RWPE2 (cell line): ENCODE measurements around the gene ENTPD7.
A peak's percentile ranks its signal among the peaks of the same experiment; 100 is the strongest.

Experiments
- ATAC-seq: fragments of 200-7000 bp; cut with Tn5 transposase; 3 replicates; pipeline ENCODE4 v1.9.1; 2021; ENCODE audit warnings: low read depth
- DNase-seq: peaks from one replicate; pipeline ENCODE4 v3.0.0-alpha.2; 2020; ENCODE audit warnings: low spot score
- H3K27ac ChIP-seq: fragments of 450-650 bp; 2 replicates; pipeline ENCODE4 v1.5.1; 2017; ENCODE audit warnings: mild to moderate bottlenecking; ENCODE audit not compliant: poor library complexity, severe bottlenecking
- H3K27me3 ChIP-seq: fragments of 250-450 bp; sonication (Bioruptor Pico); 2 replicates; pipeline ENCODE4 v1.5.1; 2021; ENCODE audit warnings: mild to moderate bottlenecking, moderate library complexity; ENCODE audit not compliant: insufficient read depth, poor library complexity, severe bottlenecking
- H3K36me3 ChIP-seq: fragments of 250-450 bp; sonication (Bioruptor Pico); 2 replicates; pipeline ENCODE4 v1.5.1; 2020; ENCODE audit warnings: low read depth, mild to moderate bottlenecking, moderate library complexity
- H3K4me1 ChIP-seq: fragments of 250-450 bp; sonication (Bioruptor Pico); 2 replicates; pipeline ENCODE4 v1.5.1; 2021; ENCODE audit warnings: mild to moderate bottlenecking, moderate library complexity; ENCODE audit not compliant: insufficient read depth, poor library complexity, severe bottlenecking
- H3K4me3 ChIP-seq: fragments of 250-450 bp; sonication (Bioruptor Pico); 2 replicates; pipeline ENCODE4 v1.5.1; 2021; ENCODE audit warnings: mild to moderate bottlenecking, moderate library complexity; ENCODE audit not compliant: severe bottlenecking
- H3K9me3 ChIP-seq: fragments of 250-450 bp; sonication (Bioruptor Pico); 2 replicates; pipeline ENCODE4 v1.5.1; 2021; ENCODE audit warnings: mild to moderate bottlenecking, moderate library complexity; ENCODE audit not compliant: severe bottlenecking
- CTCF ChIP-seq: fragments of 450-650 bp; IDR thresholded peaks from one replicate; pipeline ENCODE4 v1.5.1; 2017; ENCODE audit warnings: mild to moderate bottlenecking, moderate library complexity; ENCODE audit not compliant: poor library complexity, severe bottlenecking

The ENTPD7 gene

DNA sequence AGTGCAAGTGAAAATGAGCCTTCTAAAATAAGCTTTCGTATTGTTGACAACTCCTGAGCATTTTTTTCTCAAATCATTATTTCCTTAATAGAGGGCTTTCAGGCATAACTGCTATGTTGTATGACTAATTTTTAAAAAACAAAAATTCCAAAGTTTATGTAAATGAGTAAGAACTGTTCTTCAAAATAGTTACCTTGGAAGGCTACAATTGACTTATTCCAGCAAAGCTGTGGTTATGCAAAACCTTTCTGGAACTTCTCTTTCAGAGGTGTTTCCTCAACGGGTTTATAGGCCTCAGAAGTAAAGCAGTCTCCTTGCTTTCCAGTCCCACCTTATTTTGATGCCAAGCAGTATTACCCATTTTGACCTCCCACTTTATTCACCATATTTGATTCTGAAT, 41.6 kb upstream of the ENTPD7 start:
- no peaks in the 10 kb centered on the region for H3K9me3 ChIP-seq
- no peak overlapping the region for H3K4me3 ChIP-seq
- peak overlapping the region; percentile 91 for H3K27ac ChIP-seq
- peaks cover 13% of the 10 kb centered on the region for H3K4me1 ChIP-seq
- DNase-seq: no peak
- ATAC-seq: no peak
- no peak for TF ChIP-seq CTCF
- H3K36me3 ChIP-seq: peaks cover 27% of the 10 kb centered on the region
- H3K27me3 ChIP-seq: no peaks in the 10 kb centered on the region

DNA sequence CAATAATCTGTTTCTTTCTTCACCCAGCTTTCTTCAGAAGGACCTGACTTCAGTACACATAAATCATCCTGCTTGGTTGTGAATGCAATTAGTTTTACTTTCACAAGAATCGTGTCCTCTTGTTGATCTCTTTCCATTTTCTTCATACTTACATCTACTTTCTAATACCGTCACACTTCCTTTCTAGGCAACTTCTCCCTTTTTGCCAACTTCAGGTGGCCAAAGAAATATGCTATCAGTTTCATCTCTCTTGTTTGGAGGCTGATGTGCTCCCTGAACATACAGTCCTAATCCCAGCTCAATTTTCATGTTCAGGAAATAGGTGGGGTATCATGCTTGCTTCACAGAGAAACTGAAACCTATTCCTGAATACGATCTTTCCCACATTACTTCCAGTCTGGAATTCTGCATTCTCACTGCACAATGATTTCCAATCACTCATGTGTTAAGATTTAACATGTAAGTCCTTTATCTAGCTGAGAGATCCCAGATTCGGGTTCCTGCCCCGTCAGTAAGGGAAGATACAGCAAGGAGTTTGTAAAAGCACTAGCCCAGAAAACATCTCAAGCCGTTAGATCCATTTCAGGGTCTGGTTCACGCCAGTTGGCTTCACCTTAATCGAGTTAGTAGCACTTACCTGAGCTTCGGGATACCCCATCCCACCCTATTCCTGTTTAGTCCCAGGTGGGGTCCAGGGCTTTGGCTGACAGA, 40.1 kb upstream of the ENTPD7 start:
- Histone ChIP-seq H3K4me3 (peak overlapping the region; percentile 48), H3K9me3 (no peaks in the 10 kb centered on the region), H3K4me1 (peaks cover 13% of the 10 kb centered on the region), H3K27me3 (no peaks in the 10 kb centered on the region), H3K36me3 (peaks cover 27% of the 10 kb centered on the region), H3K27ac (peak overlapping the region; percentile 91)
- ATAC-seq (no peak), DNase-seq (no peak)
- no peak for TF ChIP-seq CTCF

DNA sequence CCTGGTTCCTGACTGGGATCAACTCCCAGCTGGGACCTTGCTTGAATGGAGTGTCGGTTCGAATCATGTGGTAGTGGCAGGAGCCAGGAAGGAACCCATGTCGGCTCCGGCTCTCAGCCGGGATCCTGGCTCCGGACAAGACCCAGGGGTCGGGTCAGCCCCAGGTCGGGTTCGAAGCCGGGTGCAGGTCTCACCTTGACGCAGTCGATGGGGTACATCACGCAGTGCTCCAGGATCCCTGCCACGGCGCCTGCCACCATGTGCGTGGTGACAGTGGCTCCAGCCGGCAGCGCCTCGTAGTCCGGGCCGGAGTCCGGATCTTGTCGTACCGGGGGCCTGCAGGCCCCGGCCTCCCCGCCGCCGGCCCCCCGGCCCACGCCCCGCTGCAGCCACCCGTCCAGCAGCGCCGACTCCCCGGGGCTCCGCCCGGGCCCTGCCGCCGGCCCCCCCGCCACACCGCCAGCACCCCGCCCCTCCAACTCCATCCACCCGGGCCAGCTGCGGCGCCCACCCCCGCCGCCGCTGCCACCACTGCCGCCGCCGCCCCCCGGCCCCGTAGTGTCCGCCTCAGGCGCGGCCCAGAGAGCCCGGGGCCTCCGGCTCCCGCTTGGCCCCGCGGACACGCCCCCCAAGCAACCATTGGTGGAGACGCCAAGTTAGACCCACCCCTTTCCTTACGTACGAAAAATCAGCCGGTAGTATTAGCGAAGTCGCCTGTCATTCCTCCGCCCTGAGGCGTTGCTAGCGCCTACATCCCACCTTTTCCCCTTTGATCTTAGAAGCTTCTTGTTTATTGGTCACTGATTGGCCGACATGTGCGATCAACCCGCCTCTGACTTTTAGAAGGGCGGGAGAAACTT, 39.2 kb upstream of the ENTPD7 start, which contains the start of gene SLC25A28:
SLC25A28 (minus strand) TSS at position 589 of the 860 bp plus-strand sequence; CDS start at position 485, 104 bp downstream.
- Histone ChIP-seq H3K9me3 (no peaks in the 10 kb centered on the region), H3K27me3 (no peaks in the 10 kb centered on the region), H3K4me1 (peaks cover 13% of the 10 kb centered on the region), H3K27ac (peak within 1 kb of the TSS; percentile 91), H3K4me3 (peak within 1 kb of the TSS; percentile 48), H3K36me3 (peaks cover 22% of the 10 kb centered on the region)
- TF ChIP-seq CTCF: no peak
- ATAC-seq (no peak), DNase-seq (peak; percentile 95)

DNA sequence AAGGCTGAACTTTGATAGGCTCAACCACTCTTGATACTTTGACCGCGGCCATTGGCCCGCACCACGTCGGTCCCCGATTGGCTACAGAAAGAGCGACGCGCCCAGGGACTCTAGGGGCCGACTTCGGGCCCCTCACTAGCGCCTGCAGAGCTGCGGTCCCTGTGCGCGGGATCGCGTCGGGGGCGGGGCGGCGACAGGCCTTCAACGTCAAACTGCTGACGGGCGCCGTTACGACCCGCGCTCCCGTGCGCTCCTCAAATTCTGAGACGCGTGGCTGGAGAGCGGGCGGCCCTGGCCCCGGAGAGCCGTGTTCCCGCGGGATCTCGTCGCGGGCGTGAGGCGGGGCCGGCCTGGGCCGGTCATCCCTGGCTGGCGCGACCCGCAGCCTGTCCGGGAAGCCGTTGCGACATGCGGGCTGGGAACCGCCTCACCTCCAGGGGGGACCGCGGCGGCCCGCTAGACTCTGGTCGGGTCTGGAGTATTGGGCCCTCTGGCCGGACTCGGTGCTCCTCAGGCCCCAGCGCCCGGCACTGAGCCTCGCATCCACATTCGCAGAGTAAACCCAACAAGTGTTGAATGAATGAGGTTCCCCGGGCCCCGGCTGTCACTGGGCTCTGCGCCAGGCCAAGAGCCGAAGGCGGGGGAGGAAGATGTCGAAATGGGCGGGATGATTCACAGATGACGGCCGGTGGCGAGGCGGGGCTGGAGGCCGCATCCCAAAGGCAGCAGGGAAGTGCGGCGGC, 38.4 kb upstream of the ENTPD7 start:
- DNase-seq (peak; percentile 93), ATAC-seq (peak; percentile 86)
- Histone ChIP-seq H3K9me3 (no peaks in the 10 kb centered on the region), H3K4me1 (peaks cover 13% of the 10 kb centered on the region), H3K27me3 (no peaks in the 10 kb centered on the region), H3K4me3 (peak overlapping the region; percentile 48), H3K36me3 (peaks cover 15% of the 10 kb centered on the region), H3K27ac (peak overlapping the region; percentile 91)
- TF ChIP-seq CTCF: no peak
